Hepatocyte (in vitro differentiated cells): Measurements from ENCODE around the gene SLBP. TPM values are rescaled to one million over a fixed set of nuclear protein-coding genes. Genes with fewer than 3 reads are reported as not detected.

ENCODE experiments used
- DNase-seq: peaks from one replicate; pipeline ENCODE4 v3.0.0-alpha.2; 2016; ENCODE audit warnings: low spot score
- H2AFZ ChIP-seq: fragments of 200-600 bp; sonication (generic); 2 replicates; pipeline ENCODE4 v1.6.0; 2016; ENCODE audit warnings: antibody characterized with exemption, mild to moderate bottlenecking
- H3K27ac ChIP-seq: fragments of 200-600 bp; sonication (generic); 2 replicates; pipeline ENCODE4 v1.5.1; 2016; ENCODE audit warnings: mild to moderate bottlenecking
- H3K27me3 ChIP-seq: fragments of 200-600 bp; sonication (generic); 2 replicates; pipeline ENCODE4 v1.6.1; 2016
- H3K36me3 ChIP-seq: fragments of 200-600 bp; sonication (generic); replicated peaks from 2 replicates; pipeline ENCODE4 v1.5.1; 2016; ENCODE audit warnings: low read depth; ENCODE audit not compliant: insufficient read depth
- H3K4me1 ChIP-seq: fragments of 200-600 bp; sonication (generic); 2 replicates; pipeline ENCODE4 v1.5.1; 2016; ENCODE audit warnings: mild to moderate bottlenecking, moderate library complexity; ENCODE audit not compliant: insufficient read depth
- H3K4me2 ChIP-seq: fragments of 200-600 bp; sonication (generic); 2 replicates; pipeline ENCODE4 v1.6.0; 2016
- H3K4me3 ChIP-seq: fragments of 200-600 bp; sonication (generic); 2 replicates; pipeline ENCODE4 v1.5.1; 2016; ENCODE audit warnings: mild to moderate bottlenecking
- H3K79me2 ChIP-seq: fragments of 200-600 bp; sonication (generic); 2 replicates; pipeline ENCODE4 v1.6.0; 2017; ENCODE audit warnings: mild to moderate bottlenecking
- H3K9me2 ChIP-seq: fragments of 200-600 bp; sonication (generic); replicated peaks from 2 replicates; pipeline ENCODE4 v1.6.0; 2017; ENCODE audit warnings: mild to moderate bottlenecking; ENCODE audit not compliant: insufficient read depth
- H3K9me3 ChIP-seq: fragments of 200-600 bp; sonication (generic); 2 replicates; pipeline ENCODE4 v1.5.1; 2016; ENCODE audit warnings: low read depth, mild to moderate bottlenecking
- H4K20me1 ChIP-seq: fragments of 200-600 bp; sonication (generic); 2 replicates; pipeline ENCODE4 v1.6.0; 2016; ENCODE audit warnings: mild to moderate bottlenecking; ENCODE audit not compliant: insufficient read depth, poor library complexity, severe bottlenecking
- EZH2 ChIP-seq: fragments of 200-600 bp; sonication (generic); IDR thresholded peaks from 2 replicates; pipeline ENCODE4 v1.6.1; 2016; ENCODE audit warnings: antibody characterized with exemption, mild to moderate bottlenecking, borderline replicate concordance
- EZH2phosphoT487 ChIP-seq: fragments of 200-600 bp; sonication (generic); IDR thresholded peaks from one replicate; pipeline ENCODE4 v1.6.1; 2018; ENCODE audit warnings: antibody characterized with exemption, mild to moderate bottlenecking, low read depth, moderate library complexity; ENCODE audit not compliant: unreplicated experiment, severe bottlenecking
- WGBS: methylation state at CpG from one replicate; pipeline ENCODE4 v1.1.6; 2016; ENCODE audit warnings: low lambda C conversion rate; ENCODE audit errors: missing lambda C conversion rate; 5-methylcytosine and 5-hydroxymethylcytosine counted together
- polyA plus RNA-seq: library from polyadenylated mRNA; unstranded; fragments of >200 nt; fragmentation: Nextera tagmentation; extraction: Ambion mirVana; gene quantifications from 2 replicates; pipeline ENCODE4 v1.2.1, GENCODE V29; 2016
- total RNA-seq: library from RNA; depleted of rRNA; stranded (reverse); fragments of >200 nt; gene quantifications from 2 replicates; pipeline ENCODE4 v1.2.3, GENCODE V29; 2014
- TF ChIP-seq, protein P1 (sequence below): fragments of 200-600 bp; sonication (generic); IDR thresholded peaks from 2 replicates; pipeline ENCODE4 v1.5.1; 2016; ENCODE audit warnings: antibody characterized with exemption, mild to moderate bottlenecking; ENCODE audit not compliant: poor library complexity

The SLBP gene
- total and polyA plus RNA-seq, 2 experiments from 2014 or later, result 82.5 to 84.0 TPM

DNA sequence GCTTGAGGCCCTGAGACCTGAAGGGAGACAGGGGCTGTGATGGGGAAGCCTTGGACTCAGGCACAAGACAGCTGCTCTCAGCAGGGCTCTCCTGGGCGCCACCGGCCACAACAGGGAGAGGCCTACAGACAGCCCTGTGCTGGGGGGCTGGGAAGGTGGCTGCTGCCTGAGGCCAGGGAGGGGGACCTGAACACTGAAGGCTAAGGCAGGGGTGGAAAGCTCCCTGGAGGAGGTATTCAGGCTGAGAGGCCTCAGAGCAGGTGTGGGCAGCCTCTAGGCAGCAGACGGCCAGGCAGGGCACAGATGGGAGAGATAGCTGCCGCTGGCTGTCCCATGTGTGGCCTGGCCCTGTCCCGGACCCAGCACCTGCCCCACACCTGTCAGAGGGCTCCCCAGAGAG lies 42.2 kb upstream of the SLBP start:
- Histone ChIP-seq H2AFZ (no peak overlapping the region), H3K9me2 (no peaks in the 10 kb centered on the region), H3K4me1 (peaks cover 25% of the 10 kb centered on the region), H3K4me2 (no peak overlapping the region), H3K36me3 (no peaks in the 10 kb centered on the region), H3K27me3 (no peaks in the 10 kb centered on the region), H3K79me2 (no peaks in the 10 kb centered on the region), H4K20me1 (no peaks in the 10 kb centered on the region), H3K27ac (no peak overlapping the region), H3K4me3 (no peak overlapping the region), H3K9me3 (no peaks in the 10 kb centered on the region)
- TF ChIP-seq EZH2, result no peak
- TF ChIP-seq EZH2phosphoT487, result no peak
- TF ChIP-seq, protein P1, sequence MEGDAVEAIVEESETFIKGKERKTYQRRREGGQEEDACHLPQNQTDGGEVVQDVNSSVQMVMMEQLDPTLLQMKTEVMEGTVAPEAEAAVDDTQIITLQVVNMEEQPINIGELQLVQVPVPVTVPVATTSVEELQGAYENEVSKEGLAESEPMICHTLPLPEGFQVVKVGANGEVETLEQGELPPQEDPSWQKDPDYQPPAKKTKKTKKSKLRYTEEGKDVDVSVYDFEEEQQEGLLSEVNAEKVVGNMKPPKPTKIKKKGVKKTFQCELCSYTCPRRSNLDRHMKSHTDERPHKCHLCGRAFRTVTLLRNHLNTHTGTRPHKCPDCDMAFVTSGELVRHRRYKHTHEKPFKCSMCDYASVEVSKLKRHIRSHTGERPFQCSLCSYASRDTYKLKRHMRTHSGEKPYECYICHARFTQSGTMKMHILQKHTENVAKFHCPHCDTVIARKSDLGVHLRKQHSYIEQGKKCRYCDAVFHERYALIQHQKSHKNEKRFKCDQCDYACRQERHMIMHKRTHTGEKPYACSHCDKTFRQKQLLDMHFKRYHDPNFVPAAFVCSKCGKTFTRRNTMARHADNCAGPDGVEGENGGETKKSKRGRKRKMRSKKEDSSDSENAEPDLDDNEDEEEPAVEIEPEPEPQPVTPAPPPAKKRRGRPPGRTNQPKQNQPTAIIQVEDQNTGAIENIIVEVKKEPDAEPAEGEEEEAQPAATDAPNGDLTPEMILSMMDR, result no peak
- WGBS, result 72% methylated on average over 5 of the region's 5 CpGs
- DNase-seq, result no peak

GRCh38 chr4:1753697-1754311 lies 41.7 kb upstream of the SLBP start:
- Histone ChIP-seq H3K4me1 (peaks cover 26% of the 10 kb centered on the region), H3K36me3 (no peaks in the 10 kb centered on the region), H3K27me3 (no peaks in the 10 kb centered on the region), H3K79me2 (no peaks in the 10 kb centered on the region), H3K9me3 (no peaks in the 10 kb centered on the region), H3K4me2 (no peak overlapping the region), H3K9me2 (no peaks in the 10 kb centered on the region), H4K20me1 (no peaks in the 10 kb centered on the region), H3K4me3 (no peak overlapping the region), H2AFZ (no peak overlapping the region), H3K27ac (no peak overlapping the region)
- TF ChIP-seq EZH2phosphoT487 (no peak), EZH2 (no peak)
- TF ChIP-seq, protein P1, result no peak
- 83% methylated on average over 12 of the region's 15 CpGs for WGBS
- DNase-seq, result no peak

DNA sequence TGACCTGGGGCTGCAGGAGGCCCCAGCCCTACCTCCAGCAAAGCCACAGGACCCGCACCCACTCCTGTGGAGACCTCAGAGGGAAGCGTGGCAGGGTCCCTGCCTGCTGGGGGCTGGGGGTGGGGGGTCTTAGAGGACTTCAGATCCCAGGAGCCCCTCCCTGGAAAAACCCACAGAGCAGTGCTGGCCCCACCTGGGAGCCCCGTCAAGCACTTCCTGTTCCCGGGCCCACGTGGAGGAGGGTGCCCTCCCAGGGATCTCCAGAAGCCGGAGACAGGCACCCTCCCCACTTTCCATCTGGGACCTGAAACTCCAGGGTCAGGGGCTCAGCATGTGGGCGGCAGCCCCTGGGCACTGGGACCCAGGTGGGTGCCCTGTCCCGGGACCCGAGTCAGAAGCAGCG lies 41.2 kb upstream of the SLBP start:
- peaks cover 30% of the 10 kb centered on the region for H3K4me1 ChIP-seq

More for the DNA sequence above, 41.2 kb upstream of the SLBP start:
- TF ChIP-seq, protein P1, result no peak
- TF ChIP-seq EZH2phosphoT487, result no peak
- TF ChIP-seq EZH2, result no peak
- Histone ChIP-seq H2AFZ (no peak overlapping the region), H3K9me3 (no peaks in the 10 kb centered on the region), H3K4me2 (no peak overlapping the region), H3K27me3 (no peaks in the 10 kb centered on the region), H3K27ac (no peak overlapping the region), H3K36me3 (no peaks in the 10 kb centered on the region), H3K79me2 (no peaks in the 10 kb centered on the region), H3K4me3 (no peak overlapping the region), H4K20me1 (no peaks in the 10 kb centered on the region), H3K9me2 (no peaks in the 10 kb centered on the region)
- 85% methylated on average over 10 of the region's 10 CpGs for WGBS
- no peak for DNase-seq
